Activated CD4-positive, CD25-positive, alpha-beta regulatory T cell treated with anti-CD3 and anti-CD28 coated beads, Interleukin-2, amount 50 U/mL, for 24 hours (primary cell): ENCODE results near the gene MAN1B1.

Experiments
- ATAC-seq, 2 donors: fragments of 150-1000 bp; cut with Tn5 transposase; one replicate each; pipeline ENCODE4 v1.10.0; 2021; ENCODE audit warnings: mild to moderate bottlenecking in 1 of 2, moderate library complexity in 1 of 2

The MAN1B1 gene

DNA sequence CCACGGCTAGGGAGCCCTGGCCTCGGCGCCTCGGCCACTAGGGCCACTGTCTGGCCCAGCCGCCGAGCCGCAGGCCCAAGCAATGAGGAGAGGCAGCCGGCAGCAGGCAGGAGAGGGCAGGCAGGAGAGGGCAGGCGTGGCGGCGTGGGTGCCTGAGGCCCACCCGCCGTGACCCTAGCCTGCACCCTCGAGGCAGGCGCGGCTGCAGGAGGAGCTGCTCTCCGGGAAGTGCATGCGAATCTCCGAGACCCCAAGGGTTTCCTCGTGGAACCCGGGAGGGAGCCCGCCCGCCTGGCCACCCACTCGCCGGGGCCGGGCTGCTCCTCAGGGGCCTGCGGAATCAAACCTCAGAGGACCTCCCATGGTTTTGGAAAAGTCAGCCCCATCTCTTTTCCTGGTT is 61.5 kb downstream of the MAN1B1 start:
- ATAC-seq, result no peak

DNA sequence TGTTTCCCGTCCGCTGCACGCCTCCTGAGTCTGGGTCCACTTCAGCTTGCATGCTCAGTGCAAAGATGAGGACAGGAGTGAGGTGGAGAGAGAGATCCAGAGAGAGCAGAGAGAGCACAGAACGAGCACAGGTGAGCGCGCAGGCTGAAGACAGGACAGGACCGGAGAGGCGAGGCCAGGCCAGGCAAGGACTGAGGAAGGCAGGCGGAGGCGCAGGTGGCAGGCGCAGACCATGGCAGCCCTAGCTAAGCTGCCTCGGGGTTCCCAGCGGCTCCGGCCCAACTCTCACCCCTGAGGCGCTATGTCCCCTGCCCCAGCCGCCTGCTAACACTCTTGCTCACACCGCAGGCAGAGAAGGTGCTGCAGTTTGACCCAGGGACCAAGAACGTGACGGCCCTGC is 61.9 kb downstream of the MAN1B1 start:
- no peak for ATAC-seq

DNA sequence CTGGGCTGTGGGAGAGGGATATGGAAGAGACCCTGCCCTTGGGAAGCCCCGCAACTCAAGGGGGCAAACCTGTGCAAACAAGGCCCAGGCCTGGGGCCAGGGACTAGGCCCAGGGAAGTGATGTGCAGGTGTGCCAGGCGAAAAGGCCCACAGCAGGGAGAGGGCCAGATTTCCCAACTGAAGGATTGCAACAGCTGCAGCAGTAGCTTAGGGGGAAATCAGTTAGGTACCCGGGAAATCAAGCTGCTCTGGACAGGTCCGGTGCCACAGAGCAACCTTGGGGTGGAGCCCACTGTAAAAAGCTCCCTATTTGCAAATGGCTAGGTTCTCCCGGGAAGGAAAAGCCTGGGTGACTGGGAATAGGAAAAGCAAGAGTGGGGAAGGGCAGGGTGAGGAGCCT is 62.6 kb downstream of the MAN1B1 start:
- no peak for ATAC-seq

DNA sequence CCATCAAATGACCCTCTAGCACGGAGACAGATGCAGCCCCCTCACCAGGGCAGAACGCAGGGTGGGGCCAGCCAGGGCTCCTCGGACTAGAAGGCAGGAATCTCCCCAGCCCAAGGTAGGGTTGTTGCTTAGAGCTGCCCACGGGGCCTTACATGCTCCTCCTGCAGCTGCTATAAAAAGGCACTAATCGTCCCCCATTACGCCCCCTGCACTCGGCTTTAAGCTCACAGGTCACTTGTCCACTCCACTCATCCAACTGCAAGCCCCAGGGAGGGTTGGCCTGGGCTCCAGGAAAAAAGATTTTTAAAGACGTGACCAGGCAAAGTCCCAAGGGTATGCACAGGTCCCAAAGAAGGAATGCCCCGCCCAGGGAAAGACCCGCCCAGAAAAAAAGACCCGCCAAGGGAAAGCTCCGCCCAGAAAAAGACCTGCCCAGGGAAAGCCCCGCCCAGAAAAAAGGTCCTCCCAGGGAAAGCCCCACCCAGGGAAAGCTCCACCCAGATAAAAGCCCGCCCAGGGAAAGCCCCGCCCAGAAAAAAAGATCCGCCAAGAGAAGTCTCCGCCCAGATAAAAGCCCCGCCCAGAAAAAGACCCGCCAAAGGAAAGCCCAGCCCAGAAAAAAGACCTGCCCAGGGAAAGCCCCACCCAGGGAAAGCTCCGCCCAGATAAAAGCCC is 63.3 kb downstream of the MAN1B1 start:
- ATAC-seq, result no peak

DNA sequence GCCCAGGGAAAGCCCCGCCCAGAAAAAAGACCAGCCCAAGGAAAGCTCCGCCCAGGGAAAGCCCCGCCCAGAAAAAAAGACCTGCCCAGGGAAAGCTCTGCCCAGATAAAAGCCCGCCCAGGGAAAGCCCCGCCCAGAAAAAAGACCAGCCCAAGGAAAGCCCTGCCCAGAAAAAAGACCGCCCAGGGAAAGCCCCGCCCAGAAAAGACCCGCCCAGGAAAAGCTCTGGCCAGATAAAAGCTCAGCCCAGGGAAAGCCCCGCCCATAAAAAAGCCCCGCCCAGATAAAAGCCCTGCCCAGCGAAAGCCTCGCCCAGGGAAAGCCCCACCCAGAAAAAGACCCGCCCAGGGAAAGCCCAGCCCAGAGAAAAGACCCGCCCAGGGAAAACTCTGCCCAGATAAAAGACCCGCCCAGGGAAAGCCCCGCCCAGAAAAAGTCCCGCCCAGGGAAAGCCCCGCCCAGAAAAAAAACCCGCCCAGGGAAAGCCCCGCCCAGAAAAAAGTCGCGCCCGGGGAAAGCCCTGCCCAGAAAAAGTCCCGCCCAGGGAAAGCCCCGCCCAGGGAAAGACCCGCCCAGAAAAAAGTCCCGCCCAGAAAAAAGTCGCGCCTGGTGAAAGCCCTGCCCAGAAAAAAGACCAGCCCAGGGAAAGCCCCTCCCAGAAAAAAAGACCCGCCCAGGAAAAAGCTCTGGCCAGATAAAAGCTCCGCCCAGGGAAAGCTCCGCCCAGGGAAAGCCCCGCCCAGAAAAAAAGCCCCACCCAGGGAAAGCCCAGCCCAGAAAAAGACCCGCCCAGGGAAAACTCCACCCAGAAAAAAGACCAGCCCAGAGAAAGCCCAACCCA is 64.1 kb downstream of the MAN1B1 start:
- ATAC-seq, result peak; percentile 33 to 47

DNA sequence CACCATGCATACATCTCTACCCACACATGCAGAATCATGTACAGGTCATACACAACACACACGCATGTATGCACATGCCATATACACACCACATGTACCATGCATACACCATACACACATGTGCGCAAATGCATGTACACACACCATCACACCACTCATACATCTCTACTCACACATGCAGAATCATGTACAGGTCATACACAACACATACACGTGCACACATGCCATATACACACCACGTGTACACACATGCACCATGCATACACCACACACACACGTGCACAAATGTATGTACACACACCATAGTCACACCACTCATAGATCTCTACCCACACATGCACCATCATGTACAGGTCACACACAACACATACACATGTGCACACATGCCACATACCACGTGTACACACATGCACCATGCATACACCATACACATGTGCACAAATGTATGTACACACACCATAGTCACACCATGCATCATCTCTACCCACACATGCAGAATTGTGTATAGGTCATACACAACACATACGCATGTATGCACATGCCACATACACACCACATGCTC is 66.1 kb downstream of the MAN1B1 start:
- no peak for ATAC-seq

DNA sequence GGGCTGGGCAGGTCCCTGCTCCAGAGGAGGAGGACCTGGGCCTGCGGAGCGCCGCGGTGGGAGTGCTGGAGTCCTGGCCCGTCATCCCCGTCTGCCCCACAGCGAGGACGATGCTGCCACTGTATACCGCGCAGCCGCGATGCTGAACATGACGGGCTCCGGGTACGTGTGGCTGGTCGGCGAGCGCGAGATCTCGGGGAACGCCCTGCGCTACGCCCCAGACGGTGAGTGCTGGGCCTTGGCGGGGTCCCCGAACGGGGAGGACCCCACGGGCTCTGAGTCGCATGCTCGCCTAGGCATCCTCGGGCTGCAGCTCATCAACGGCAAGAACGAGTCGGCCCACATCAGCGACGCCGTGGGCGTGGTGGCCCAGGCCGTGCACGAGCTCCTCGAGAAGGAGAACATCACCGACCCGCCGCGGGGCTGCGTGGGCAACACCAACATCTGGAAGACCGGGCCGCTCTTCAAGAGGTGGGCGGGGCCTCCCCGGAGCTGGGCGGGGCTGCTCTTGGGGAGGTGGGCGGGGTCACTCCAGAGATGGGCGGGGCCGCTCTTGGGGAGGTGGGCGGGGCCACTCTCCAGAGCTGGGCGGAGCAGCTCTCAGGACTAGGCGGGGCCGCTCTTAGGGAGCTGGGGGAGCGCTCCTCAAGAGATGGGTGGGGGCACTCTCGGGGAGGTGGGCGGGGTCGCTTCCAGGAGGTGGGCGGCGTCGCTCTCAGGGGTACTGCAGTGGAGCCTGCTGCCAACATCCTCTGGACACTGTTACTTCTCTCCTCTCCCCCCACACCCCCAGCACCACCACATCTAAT is 70.0 kb downstream of the MAN1B1 start:
- peak; percentile 58 to 70 for ATAC-seq

DNA sequence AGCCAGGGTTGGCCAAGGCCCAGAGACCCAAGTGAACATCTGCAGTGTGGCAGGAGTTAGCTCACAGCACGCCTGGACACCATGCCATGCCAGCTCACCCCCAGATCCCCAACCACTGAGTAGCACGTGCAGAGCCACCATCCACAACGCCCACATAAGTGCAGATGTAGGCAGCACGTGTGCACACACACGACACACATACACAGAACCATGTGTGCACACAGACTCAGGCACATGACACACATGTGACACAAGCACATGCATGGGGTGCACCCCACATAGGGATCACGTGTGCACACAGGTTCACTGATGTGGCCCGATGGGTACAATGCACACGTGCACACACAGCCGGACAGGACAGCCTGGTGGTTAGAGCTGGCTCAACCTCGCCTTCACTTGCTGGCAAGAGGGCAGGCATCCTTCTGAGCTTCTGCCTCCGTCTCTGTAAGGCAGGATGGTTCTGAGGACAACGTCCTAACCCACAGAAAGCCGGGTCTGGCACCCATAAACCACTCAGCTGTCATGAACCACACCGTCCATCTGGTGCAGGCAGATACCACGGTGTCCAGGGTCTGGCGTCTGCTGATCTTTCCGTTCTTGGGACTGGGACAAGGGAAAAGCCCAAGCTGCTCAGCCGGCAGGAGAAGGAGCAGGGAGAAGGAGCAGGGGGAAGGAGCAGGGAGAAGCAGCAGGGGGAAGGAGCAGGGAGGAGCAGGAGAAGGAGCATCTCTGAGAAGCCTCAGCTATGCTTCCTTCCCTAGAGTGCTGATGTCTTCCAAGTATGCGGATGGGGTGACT is 71.0 kb downstream of the MAN1B1 start:
- ATAC-seq, result no peak

DNA sequence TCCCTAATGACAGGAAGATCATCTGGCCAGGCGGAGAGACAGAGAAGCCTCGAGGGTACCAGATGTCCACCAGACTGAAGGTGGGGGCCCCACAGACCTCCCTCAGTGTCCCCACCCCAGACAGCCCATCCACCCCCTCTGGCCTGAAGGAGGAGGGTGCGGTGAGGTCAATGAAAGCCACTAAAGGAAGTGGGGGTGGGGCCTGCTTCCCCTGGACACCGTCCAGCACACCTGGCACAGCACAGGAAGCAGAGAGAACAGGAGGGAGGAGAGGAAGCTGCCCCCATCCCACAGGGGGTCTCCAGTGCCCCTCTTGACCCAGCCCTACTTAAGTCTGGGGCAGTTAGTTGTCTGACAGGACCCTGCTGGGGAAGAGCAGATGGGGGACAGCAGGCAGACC is 71.8 kb downstream of the MAN1B1 start:
- no peak for ATAC-seq
